AG04449 (cell line): ENCODE data around the gene MED12.
A peak's percentile ranks its signal among the peaks of the same experiment; 100 is the strongest.

ENCODE experiments used
- CTCF ChIA-PET: fragments of 350-600 bp; formaldehyde crosslinking; extraction: SDS; loops from one replicate; lab custom pipeline; 2021; ENCODE audit warnings: antibody characterized with exemption; lab: Yijun Ruan, JAX
- POLR2A ChIA-PET: fragments of 400-600, 350-600 bp; formaldehyde crosslinking; extraction: SDS; loops from one replicate; lab custom pipeline; 2020; ENCODE audit warnings: antibody characterized with exemption, inconsistent platforms; lab: Yijun Ruan, JAX
- DNase-seq: peaks from one replicate; pipeline ENCODE4 v3.0.0-alpha.2; 2010; ENCODE audit warnings: low read depth, low spot score
- H3K4me3 ChIP-seq: 2 replicates; pipeline ENCODE4 v1.5.1; 2011; ENCODE audit warnings: low read depth, mild to moderate bottlenecking, control low read depth, low read length
- CTCF ChIP-seq: IDR thresholded peaks from one replicate; pipeline ENCODE4 v1.5.1; 2011; ENCODE audit warnings: mild to moderate bottlenecking, moderate library complexity, low read length, control low read depth, inconsistent platforms; ENCODE audit not compliant: insufficient read depth; ENCODE audit errors: missing control alignments

The MED12 gene

DNA sequence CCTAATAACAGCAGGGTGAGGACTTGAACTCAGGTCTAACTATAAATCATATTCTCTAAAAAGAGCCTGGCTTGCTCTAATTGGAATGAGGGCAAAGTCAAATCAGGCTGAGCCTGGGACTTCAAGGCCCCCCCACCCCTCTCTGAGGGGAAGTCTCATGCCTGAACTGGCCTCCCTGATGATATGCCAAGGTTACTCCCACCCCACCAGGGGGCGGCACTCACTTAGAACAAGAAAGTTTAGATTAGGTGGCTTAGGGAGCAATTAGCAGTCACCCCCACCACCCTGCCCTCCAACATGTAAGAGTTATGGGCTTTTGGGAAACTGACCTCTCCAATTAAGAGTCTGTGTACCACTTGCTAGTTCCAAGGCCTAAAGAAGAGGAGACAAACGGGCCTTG lies 20.1 kb upstream of the MED12 start:
- no peak overlapping the region for H3K4me3 ChIP-seq
- CTCF ChIA-PET: interaction anchor here (1.2 kb wide), 1 partner anchor 31 kb away, joined by 9 read pairs; no protein-coding TSS in a partner anchor
- DNase-seq: no peak

GRCh38 chrX:71098951-71099506 lies 19.4 kb upstream of the MED12 start:
- no peak for DNase-seq
- CTCF ChIA-PET: interaction anchor here (0.9 to 3.4 kb wide), 7 partner anchors 10 to 79 kb away, joined by 3 to 15 read pairs (median 5); partner anchors contain the start of genes IL2RG and MED12
- TF ChIP-seq CTCF: no peak
- POLR2A ChIA-PET: no interaction called here
- no peak overlapping the region for H3K4me3 ChIP-seq

More for the DNA sequence above, 20.1 kb upstream of the MED12 start:
- TF ChIP-seq CTCF: peak; percentile 41
- POLR2A ChIA-PET: no interaction called here

DNA sequence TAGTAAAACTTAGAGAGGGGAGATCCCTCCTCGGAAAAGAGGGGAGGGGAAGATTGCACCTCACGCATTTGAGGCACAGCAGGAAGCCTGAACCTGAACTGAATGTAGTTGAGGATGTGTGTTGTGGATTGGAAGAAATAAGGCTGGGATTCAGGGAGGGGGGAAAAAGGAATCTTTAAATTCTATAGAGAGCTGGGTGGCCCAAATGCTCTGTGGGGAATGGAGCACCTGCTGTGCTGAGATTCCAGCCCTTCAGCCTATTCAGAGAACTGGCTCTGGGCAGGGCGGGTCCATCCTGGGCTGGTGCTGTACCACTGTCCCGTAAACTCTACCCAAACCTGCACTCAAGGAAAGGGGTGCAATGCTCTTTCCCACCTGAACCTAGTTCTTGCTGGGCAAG lies 18.7 kb upstream of the MED12 start:
- CTCF ChIA-PET: interaction anchor here (0.9 to 3.4 kb wide), 7 partner anchors 9 to 78 kb away, joined by 3 to 15 read pairs (median 5); partner anchors contain the start of genes IL2RG and MED12
- TF ChIP-seq CTCF: no peak
- POLR2A ChIA-PET: no interaction called here
- DNase-seq: no peak
- H3K4me3 ChIP-seq: no peak overlapping the region

- CTCF ChIA-PET: interaction anchor here (0.8 to 3.4 kb wide), 4 partner anchors 12 to 29 kb away, joined by 3 to 15 read pairs (median 10); partner anchors contain the start of genes IL2RG and MED12
Measured at GRCh38 chrX:71100581-71101505, 17.6 kb upstream of the MED12 start.

GRCh38 chrX:71102292-71102691 lies 16.1 kb upstream of the MED12 start:
- POLR2A ChIA-PET: interaction anchor here (1.9 kb wide), 1 partner anchor 16 kb away, joined by 5 read pairs; the partner anchor contains the start of gene MED12
- no peak overlapping the region for H3K4me3 ChIP-seq
- no peak for TF ChIP-seq CTCF
- no peak for DNase-seq
- CTCF ChIA-PET: interaction anchor here (1.8 kb wide), 1 partner anchor 27 kb away, joined by 4 read pairs; no protein-coding TSS in a partner anchor

More at GRCh38 chrX:71100581-71101505, 17.6 kb upstream of the MED12 start:
- no peak for DNase-seq
- POLR2A ChIA-PET: interaction anchor here (0.7 kb wide), 1 partner anchor 29 kb away, joined by 3 read pairs; no protein-coding TSS in a partner anchor
- no peak overlapping the region for H3K4me3 ChIP-seq
- no peak for TF ChIP-seq CTCF
